NCI-H2081 (cell line): ENCODE data around the gene DNAH14.

Experiments
- DNase-seq, 2 experiments: peaks; one replicate each; lab custom pipeline; 2025; lab: John Stamatoyannopoulos, UW

The DNAH14 gene

DNA sequence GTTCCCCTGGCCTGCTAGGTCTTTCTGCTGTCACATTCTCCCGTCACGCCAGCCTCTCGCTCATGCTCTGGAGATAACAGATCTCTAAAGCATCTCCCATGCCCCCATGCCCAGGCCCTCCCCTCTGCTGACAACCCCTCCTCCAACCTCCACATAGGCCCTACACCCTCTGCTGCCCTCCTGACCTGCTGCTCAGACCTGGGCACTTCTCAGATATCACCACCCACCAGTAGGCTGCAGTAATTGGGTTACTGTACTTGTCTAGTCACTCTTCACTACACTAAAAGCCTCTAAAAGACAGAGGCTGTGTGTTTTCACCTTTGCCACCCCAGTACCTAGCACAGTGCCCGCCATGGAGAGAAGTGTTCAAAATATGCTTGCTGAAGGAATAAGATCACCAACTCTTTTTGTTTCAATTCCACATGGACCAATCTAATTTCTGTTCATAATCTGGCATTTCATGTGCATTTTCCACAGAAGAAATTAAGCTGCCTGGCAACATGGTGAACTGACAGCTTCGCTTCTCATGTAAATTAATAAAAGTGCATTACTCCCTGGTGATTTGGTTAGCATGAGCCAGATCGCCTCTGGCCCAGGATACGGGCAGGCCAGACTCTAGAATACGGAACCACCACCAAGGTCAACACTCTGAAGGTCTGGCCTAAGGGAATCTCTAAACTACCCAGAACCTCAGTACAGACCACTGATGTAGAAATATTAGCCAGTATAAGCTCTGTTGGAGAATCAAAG lies 477.7 kb downstream of the DNAH14 start:
- DNase-seq: no peak

DNA sequence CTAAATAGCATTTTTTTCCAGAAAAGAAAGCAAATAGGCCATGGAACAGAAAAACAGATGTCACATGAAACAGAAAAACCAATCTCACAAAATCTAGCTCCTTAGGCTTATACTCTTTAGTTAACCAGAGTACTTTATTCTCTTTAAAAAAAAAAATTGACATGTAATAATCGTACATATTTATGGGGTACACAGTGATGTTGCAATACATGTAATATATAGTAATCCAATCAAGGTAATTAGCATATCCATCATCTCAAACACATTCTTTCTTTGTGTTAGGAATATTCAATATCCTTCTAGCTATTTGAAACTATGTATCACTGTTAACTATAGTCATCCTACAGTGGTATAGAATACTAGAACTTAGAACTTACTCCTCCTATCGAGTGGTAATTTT lies 478.3 kb downstream of the DNAH14 start:
- DNase-seq: no peak

DNA sequence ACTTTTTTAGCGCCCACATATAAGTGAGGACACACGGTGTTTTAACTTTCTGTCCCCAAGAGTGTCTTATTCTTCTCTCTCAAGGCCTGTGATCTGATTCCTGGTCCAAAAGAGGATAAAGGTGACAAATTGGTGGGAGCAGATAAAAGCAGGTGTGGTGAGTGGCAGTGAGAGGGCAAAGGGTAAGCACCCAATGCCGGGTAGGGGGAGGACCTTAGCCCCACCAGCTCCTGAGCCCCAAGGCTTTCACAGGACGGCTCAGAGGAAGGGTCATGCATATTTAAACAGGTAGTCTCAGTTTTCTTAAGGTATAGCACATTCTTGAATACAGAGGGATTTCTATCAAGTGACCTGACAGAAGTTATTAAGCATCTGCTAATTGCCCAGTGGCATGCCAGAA lies 478.8 kb downstream of the DNAH14 start:
- DNase-seq: no peak

DNA sequence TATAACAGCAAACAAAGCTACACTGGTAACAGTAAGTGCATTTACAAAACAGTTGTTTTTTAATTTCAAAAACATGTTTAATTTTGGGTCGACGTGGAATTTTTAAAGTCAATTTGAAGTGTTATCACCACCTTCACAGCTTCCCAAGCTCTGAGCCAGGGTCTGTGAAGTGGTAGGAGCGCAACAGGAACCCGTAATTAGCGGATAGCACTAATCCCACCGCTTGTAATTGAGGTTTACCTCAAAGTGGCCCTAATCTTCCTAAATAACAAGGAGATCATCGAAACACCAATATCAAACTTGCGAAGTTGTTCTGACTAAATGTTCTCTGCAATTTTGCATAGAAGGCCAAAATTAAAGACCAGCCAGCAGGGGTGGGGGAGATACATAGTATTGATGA lies 479.6 kb downstream of the DNAH14 start:
- DNase-seq: peak in 1 of 2 experiments; percentile 11

GRCh38 chr1:225410036-225410435 lies 480.6 kb downstream of the DNAH14 start:
- DNase-seq: no peak

GRCh38 chr1:225412321-225412720 lies 482.8 kb downstream of the DNAH14 start:
- no peak for DNase-seq

DNA sequence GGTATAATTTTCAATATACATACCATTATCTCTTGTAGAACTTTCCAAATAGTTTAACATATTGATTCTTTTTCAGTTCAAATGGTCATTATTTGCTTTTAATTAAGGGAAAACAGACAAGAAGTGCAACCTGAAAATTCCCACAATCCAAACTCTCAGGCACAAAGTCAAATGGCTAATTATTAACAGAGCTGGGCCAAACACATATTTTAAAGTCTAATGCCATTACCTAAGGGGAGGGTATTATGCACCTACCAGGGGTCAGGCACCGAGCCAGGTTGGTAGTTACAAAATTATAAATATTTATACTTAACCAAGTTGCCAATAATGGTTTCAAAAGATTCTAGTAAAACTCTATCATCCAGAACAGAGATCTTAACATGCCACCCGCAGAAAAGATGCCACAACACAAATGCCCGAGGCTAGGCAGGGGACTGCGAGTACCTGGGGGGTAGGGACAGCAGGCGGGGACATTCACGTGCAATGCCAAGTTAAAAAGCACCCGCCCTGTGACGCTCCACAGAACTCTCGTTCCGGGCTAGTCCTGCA lies 483.4 kb downstream of the DNAH14 start:
- no peak for DNase-seq

GRCh38 chr1:225413708-225414375 lies 484.4 kb downstream of the DNAH14 start:
- no peak for DNase-seq

DNA sequence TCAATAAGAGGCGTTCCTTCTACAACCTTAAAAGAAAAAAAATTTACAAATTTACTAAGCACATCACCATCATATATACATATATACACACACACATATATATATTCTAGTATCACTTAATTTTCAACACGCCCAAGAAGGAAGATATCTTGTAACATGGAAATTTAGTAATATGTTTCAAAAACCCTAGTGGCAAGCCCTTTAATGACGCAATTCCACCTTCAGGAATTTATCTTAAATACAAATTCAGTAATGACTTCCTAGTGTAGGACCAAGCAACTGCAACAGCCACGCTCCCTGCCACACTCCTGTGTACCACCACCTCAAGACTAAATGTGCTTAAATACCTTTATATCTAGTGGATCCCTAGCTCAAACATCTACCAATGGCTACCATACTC lies 485.8 kb downstream of the DNAH14 start:
- DNase-seq: no peak

GRCh38 chr1:225415967-225416745 lies 486.7 kb downstream of the DNAH14 start:
- DNase-seq: no peak

- DNase-seq: peak in 1 of 2 experiments; percentile 39
Measured at GRCh38 chr1:225418059-225418458, 488.6 kb downstream of the DNAH14 start.

DNA sequence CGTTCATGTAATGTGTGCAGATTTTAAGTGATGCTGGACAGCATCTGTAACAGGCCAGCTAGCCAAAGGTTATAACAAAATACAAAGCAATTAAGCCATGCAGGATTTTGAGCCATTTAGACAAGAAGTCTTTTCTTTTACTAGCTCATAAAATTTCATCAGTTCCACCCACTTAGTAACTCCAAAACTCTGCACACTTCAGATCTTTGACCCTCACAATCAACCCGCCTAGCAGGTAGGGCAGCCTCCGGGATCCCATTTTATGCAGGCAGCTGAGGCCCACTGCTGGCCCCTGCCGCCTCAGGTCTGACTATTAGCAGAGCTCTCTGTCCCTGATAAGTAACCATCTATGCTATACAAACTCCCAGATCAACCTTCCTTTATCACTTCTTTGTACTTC lies 489.1 kb downstream of the DNAH14 start:
- DNase-seq: no peak

- no peak for DNase-seq
Measured at GRCh38 chr1:225422031-225422605, 492.6 kb downstream of the DNAH14 start.

GRCh38 chr1:225422795-225423517 lies 493.5 kb downstream of the DNAH14 start:
- DNase-seq: no peak

GRCh38 chr1:225423518-225423855 lies 494.0 kb downstream of the DNAH14 start:
- DNase-seq: peak in 1 of 2 experiments; percentile 32

GRCh38 chr1:225424562-225425200 lies 495.2 kb downstream of the DNAH14 start:
- no peak for DNase-seq

- no peak for DNase-seq
Measured at GRCh38 chr1:225425201-225425786, 495.8 kb downstream of the DNAH14 start.

- peak; percentile 37 to 54 for DNase-seq
Measured at GRCh38 chr1:225426395-225427234, 497.1 kb downstream of the DNAH14 start.

DNA sequence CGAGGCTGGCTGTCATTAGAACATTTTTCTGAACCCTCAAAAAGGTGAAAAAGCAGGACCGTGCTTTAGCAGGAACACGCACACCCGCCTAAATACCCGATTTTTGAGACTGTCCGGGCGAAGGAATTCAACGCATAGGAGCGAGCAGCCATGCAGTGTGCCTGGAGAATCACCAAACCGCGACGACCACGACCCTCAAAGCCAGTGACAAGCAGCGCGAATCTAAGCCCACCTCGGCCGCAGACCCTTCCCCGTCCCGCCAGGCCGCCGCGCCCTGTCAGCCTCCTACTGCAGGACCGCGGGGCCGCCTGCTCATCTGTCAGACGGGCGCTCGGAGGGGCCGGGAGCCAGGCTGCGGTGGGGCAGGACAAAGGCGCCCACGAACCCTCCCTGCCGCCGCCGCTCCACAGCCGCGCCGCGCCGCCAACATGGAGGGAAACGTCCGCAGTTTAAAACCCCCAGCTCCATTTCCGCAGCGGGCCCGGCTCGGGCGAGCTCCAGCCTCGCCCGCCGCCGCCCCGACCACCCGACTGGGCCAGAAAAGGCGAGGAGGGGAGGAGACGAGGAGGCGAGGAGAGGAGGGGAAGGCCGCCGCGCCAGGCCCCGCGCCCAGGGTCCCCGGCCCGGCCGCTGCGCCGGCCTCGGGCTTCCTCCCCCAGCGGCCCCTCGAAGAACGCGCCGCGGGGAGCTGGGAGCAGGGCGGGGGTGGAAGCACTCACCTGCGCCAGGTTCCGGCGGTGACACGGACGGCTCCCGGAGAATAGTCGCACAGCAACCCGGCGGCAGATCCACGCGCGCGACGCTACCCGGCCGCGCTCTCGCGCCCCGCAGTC lies 498.0 kb downstream of the DNAH14 start, which contains the start of gene LBR:
Gene LBR, minus strand, starts transcription at position 804 of the 833 bp plus-strand sequence. CDS start 3,963 bp downstream, outside the sequence.
- peak in 1 of 2 experiments; percentile 55 for DNase-seq
